EL (cell line): ENCODE measurements around the gene R3HDM1.
"Not testable (repeated sequence)": the region's sequence is repeated elsewhere in the genome, so short reads cannot be mapped to it uniquely, and the experiment has no call there.

ENCODE experiments used
- DNase-seq: peaks from one replicate; pipeline ENCODE4 v3.0.0-alpha.2; 2016

Gene R3HDM1

GRCh38 chr2:135573620-135574019, 42.3 kb downstream of the R3HDM1 start:
- no peak for DNase-seq

DNA sequence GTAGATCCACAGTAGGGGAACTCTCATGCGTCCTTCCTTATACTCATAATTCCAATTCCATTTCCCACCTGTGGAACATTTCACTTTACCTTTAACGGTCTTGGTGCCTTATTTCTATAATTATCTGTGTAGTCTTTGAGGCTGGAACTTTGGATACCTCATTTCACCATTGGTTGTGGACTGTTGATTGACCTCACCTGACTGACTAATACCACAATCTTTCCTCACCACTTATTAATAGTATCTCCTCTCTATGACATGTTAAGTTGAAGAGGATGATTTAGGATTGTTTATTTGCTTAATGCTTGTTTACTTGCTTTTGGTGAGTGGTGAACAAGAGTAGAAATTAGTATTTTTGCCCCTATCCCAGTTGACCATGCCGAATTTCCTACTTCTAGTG, 50.0 kb downstream of the R3HDM1 start:
- no peak for DNase-seq

- no peak for DNase-seq
These were observed 51.1 kb downstream of the R3HDM1 start for GRCh38 chr2:135582383-135582782.

DNA sequence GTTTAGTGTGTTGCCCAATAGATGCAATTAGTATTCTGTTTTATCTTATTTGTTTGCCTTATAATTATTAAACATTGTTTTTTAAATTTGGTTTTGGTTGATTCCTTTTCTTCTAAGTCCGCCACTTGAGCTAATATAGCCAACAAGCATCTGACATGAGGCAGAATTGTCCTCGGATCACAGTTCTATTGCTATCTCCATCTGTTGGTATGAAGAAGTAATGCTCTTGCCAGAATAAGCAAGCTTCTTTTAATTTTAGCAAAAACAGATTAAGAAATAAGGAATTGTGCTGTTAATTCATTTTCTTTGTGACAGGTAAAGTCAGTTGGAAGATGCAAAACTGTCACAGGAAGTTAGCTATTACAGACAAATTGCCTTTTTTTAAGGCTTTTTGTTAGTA, 54.3 kb downstream of the R3HDM1 start:
- no peak for DNase-seq

DNA sequence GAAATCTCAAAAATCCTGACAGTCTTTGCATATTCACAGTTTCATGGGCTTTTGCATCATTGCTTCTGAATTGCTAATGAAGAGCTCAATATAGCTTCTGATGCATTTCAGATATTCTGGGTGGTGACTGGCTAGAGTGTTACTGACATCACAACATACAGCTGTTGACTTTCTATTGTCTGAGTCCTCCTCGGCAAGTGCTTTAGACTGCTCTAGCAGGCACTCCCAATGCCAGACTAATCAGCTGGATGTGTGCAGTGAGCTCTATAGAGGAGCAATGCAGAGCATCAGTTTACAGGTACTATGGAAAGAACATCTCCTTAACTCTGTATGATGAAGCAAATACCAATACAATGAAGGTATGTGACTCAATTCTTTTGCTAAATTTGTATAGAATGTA, 54.9 kb downstream of the R3HDM1 start:
- no peak for DNase-seq

- no peak for DNase-seq
These were observed 56.7 kb downstream of the R3HDM1 start for GRCh38 chr2:135587958-135588357.

- DNase-seq, result no peak
These were observed 59.5 kb downstream of the R3HDM1 start for GRCh38 chr2:135590619-135591260.

DNA sequence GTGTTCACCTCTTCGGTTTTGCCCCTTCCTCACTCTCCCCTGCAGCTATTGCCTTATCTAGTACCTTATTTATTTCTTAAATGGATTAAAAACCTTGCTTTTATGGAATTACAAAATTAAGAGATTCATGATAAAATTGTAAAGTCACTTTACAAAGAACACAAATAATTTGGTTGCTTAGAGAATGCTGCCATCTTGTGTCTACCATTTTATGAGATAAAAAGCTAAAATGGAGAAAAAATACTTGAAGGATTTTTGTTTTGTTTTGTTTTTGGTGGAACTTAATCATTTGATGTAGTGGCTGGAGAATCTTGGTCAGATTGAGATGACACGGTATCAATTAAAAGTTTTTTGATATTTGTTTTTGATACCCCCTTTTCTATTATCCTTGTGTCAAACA, 69.6 kb downstream of the R3HDM1 start:
- DNase-seq, result peak; percentile 2

- no peak for DNase-seq
These were observed 72.3 kb downstream of the R3HDM1 start for GRCh38 chr2:135603543-135603942.

DNA sequence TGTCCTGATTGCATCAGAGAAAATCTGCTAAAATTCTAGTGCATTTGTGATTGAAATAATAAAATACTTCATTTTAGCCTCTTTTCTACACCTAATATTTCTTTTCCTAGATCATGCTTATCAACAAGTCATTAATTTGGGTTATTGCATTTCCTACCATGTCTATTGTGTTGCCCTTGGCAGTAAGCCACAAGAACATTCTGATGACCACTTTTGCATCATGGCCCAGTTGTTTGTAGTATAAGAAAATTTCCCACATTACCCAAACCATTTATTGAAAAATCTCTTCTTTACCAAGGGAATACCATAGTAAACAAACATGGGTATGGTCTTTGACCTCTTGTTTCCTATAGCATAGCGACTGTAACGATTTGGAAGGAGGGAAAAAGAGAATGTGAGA, 76.3 kb downstream of the R3HDM1 start:
- DNase-seq, result peak; percentile 7

- no peak for DNase-seq
These were observed 81.0 kb downstream of the R3HDM1 start for GRCh38 chr2:135612319-135612718.

- no peak for DNase-seq
These were observed 84.1 kb downstream of the R3HDM1 start for GRCh38 chr2:135615404-135615803.

DNA sequence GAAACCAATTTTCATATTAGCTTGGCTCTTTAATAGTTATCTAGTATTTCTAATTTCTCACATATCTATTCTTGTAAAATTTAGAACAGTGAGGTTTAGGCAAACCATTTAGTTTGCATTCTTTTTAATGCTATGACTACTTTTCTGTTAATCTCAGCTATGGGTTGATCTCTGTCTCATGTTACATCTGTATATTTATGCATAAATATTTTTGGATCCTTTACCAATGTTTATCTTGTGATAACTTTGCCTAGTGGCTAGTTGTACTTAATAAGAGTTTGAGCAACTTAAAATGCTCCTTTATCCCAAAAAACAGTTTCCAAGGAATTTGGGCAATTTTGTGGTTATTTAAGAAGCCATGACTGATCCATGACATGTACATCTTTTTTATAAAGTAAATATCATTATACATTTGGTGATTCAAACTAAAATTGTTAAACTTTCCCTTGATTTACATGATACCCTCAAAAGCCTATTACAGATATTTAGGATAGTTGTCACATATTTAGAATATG, 86.3 kb downstream of the R3HDM1 start:
- peak; percentile 2 for DNase-seq

DNA sequence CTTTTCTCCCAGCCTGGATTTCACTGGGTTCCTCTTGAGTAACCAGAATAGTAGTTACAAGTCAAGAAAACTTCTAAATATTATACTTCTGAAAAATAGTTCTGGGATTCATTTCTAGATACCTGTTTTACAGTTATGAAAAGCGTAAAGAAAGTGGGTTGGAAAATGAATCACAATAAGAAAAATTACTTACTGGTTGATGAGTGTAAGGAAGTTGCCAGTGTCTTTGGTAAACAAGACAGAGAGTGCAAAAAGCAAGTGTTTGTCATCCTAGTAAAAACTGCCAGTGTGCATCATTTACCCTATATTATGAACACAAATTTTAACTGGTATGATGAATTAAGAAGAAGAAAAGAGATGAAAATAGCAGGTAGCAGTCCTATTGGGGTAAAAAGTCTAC, 88.9 kb downstream of the R3HDM1 start:
- no peak for DNase-seq

- DNase-seq, result no peak
These were observed 98.2 kb downstream of the R3HDM1 start for GRCh38 chr2:135629520-135629919.

DNA sequence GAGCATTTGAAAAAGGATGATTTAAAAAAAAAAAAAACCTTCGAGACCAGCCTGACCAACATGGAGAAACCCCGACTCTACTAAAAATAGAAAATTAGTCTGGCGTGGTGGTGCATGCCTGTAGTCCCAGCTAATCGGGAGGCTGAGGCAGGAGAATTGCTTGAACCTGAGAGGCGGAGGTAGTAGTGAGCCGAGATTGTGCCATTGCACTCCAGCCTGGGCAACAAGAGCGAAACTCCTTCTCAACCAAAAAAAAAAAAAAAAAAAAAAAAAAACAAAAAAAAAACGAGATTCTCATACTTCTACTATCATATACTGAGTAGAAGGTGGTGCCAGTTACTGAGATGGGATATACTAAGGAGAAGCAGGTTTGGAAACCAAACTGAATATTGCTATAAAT, 98.8 kb downstream of the R3HDM1 start:
- not testable (repeated sequence) for DNase-seq

- no peak for DNase-seq
These were observed 99.2 kb downstream of the R3HDM1 start for GRCh38 chr2:135630488-135630887.

- DNase-seq, result no peak
These were observed 102.3 kb downstream of the R3HDM1 start for GRCh38 chr2:135633582-135633981.

GRCh38 chr2:135635212-135635835, 104.0 kb downstream of the R3HDM1 start:
- no peak for DNase-seq

DNA sequence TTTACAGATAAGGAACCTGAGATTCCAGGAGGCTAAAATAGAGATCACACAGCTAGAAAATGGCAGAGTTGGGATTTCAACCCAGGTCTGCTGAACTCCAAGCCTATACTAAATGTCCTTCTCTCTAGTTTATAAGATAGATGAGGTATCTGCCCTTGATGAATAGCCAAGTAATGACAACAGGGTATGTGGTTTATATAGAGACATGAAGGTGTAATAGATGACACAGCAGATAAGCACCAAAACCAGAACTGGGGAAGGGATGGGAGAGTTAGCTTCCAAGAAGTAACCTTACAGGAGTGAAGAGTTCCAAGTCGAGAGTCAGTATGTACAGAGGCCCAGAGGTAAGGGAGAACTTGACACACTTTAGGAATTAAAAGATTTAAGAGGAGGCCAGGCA, 105.7 kb downstream of the R3HDM1 start:
- no peak for DNase-seq

DNA sequence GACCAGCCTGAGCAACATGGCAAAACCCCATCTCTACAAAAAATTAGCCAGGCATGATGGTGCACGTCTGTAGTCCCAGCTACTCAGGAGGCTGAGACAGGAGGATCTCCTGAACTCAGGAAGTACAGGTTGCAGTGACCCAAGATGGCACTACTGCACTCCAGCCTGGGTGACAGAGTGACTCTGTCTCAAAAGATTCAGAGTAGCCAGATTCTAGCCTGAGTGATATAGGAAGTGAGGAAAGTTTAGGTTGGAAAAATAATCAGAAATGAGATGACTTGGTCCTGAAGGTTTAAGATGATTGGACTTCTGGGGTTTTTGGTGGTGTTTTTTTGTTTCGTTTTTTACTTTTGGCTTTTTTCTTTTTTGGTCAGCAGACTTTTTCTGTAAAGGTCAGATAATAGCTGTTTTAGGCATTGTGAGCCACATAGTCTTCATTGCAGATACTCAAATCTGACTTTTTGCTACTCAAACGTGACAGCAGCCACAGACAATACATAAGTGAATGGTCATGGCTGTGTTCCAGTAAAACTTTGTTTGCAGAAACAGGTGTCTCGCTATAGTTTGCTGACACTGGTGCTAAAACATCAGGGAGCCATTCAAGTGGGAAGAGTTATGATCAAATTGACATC, 106.3 kb downstream of the R3HDM1 start:
- no peak for DNase-seq

DNA sequence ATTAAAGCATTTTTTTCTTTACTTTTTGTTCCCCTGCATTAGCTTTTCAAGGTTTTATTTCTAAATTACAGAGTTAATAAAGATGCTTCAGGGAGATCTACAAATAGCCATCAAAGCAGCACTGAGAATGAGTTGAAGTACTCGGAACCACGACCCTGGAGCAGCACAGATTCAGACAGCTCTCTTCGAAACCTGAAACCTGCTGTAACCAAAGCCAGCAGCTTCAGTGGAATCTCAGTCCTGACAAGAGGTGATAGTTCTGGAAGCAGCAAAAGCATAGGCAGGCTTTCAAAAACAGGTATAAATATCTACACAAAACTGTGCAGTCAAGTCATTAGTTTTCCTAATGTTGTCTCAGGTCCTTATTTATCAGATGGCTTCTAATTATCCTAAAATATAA, 107.5 kb downstream of the R3HDM1 start:
- no peak for DNase-seq

DNA sequence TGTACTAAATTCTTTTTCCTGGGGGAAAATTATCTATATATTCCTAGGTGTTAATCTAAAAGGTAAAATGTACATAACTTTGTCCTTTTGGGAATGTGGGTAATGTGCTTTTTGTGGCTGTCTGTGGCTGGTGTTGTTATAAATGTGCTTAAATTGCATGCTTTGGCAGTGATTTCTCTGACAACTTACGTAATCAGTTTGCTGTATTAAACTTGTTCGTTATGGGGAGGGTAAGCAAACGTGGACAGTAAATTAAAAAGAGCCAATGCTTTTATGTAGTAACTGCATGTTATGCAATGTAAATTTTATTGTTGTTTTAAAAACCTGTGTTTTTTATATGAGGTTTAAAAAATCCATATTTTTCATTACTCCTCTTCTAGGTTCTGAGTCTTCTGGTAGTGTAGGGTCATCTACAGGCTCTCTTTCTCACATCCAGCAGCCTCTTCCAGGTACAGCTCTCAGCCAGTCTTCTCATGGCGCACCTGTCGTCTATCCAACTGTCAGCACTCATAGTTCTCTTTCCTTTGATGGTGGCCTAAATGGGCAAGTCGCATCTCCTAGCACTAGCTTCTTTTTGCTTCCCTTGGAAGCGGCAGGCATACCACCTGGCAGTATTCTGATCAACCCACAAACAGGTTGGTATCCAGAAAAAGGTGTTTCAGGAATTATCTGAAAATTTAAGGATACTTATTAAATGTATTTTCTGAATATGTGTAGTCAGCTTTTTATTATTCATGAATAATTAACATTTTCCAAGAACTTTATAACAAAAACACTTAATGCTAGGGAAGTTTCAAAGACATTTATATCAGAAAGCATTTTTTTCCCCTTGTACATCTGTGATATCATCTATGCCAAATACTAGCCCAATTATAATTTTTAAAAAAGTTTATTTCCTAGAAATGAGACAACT, 110.1 kb downstream of the R3HDM1 start:
- DNase-seq, result no peak
